Measurements from ENCODE around the gene SEMA6B. TPM values are rescaled to one million over a fixed set of nuclear protein-coding genes. Genes with fewer than 3 reads are reported as not detected.

The SEMA6B gene, protein sequence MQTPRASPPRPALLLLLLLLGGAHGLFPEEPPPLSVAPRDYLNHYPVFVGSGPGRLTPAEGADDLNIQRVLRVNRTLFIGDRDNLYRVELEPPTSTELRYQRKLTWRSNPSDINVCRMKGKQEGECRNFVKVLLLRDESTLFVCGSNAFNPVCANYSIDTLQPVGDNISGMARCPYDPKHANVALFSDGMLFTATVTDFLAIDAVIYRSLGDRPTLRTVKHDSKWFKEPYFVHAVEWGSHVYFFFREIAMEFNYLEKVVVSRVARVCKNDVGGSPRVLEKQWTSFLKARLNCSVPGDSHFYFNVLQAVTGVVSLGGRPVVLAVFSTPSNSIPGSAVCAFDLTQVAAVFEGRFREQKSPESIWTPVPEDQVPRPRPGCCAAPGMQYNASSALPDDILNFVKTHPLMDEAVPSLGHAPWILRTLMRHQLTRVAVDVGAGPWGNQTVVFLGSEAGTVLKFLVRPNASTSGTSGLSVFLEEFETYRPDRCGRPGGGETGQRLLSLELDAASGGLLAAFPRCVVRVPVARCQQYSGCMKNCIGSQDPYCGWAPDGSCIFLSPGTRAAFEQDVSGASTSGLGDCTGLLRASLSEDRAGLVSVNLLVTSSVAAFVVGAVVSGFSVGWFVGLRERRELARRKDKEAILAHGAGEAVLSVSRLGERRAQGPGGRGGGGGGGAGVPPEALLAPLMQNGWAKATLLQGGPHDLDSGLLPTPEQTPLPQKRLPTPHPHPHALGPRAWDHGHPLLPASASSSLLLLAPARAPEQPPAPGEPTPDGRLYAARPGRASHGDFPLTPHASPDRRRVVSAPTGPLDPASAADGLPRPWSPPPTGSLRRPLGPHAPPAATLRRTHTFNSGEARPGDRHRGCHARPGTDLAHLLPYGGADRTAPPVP
- 4.5 to 6.8 TPM (median 5.9 TPM) in 5 replicates for total RNA-seq (2022; extraction: Qiagen RNA extraction)

DNA sequence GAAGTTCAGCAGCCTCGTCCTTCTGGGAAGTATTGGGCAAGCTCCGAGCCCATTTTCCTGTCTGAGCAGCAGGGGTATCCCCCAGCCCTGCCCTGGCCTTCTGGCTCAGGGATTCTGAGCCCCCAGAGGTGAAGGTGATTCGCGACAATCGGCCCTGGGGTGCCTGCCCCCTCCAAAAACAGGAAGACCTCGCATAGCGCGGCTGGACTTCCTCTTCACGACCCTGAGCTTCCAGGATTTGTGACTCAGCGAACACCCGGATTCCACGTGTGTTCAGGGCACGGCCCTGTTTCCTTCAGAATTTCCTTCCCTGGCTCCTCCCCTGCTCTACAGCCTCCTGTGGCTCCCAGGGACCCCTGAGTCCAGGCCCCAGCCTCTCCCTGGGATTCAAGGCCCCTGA lies at the start of gene SEMA6B:
Gene SEMA6B, minus strand, starts transcription at position 116 of the 400 bp plus-strand sequence. CDS start 1,227 bp downstream, outside the sequence.

DNA sequence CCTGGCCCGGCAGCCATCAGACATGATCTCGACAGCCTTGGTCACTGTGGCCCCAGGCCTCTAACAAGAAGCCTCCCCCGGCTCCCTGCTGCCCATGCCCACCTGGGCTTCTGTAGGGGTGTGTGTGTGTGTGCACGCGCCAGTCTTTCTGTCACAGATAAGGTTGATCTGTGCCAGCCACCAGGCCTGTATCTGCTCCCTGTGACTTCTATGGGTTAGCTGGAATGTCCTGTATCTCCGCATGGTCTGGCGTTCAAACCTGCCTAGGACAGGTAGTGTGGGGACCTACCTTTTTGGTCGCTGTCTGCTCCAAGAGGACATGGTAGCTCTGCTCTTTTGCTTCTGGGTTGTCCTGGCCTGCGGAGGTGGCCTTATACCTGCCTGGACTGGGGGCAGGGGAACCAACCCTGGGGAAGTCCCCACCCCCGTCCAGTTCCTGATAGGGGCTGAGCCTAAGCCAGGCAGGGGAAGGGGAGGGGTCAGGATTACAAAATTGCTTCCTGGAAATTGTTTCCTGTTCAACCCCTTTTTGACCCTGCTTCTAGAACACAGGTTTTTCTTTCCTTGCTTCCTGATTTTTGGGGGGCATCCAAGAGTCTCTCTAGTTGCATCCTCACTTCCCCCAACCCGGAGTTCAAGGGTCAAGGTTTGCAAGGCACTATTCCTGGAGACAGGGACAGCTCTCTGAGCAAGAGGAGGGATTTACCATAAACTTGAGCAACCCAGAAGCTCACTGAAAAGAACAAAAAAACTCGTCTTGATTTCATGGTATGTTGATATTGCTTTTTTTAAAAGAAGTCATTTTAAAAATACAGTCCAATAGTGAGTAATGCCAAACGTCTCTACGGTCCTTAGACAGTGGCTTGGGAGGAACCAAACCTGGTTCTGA lies 19.5 kb downstream of the SEMA6B start, which contains the start of gene LRG1:
Gene LRG1, minus strand, starts transcription at position 344 of the 889 bp plus-strand sequence. Its CDS starts 23 bp downstream, at position 321.

DNA sequence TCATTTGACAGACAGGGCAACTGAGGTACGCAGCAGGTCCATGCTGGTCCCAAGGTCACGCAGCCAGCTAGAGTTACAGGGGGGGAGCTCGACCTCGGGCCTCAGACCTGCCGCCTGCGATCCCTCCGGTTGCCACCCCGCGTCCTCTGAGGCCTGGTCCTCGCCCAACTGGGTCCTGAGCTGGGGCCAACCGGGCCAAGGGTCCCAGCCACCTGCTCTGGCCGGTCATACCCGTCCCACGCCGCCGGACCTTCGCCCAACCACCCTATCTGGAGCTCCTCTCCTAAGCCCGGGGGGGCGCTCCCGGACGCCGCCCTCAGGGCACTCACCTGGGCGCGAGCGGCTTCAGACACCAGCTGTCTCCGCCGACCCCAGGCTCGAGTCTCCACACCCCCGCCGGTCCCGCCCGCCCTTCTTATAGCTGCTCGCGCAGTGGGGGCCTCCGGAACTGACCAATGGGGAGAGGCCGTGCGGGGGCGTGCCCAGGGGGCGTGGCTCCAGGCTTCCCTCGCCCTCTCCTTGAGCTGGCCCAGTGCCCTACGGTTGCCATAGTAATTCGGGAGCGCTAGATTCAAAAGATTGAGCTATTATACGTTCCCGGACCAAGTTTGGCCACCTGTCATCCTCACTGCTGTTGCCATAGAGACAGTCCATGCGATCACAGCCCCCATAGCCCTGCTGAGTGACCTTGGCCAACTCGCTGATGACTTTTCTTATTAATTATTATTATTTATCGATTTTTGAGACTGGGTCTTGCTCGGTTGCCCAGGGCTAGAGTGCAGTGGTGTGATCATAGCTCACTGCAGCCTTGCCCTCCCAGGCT lies 24.4 kb downstream of the SEMA6B start, which contains the start of gene PLIN5:
Gene PLIN5, minus strand, starts transcription at position 389 of the 823 bp plus-strand sequence. CDS start 1,150 bp downstream, outside the sequence.

DNA sequence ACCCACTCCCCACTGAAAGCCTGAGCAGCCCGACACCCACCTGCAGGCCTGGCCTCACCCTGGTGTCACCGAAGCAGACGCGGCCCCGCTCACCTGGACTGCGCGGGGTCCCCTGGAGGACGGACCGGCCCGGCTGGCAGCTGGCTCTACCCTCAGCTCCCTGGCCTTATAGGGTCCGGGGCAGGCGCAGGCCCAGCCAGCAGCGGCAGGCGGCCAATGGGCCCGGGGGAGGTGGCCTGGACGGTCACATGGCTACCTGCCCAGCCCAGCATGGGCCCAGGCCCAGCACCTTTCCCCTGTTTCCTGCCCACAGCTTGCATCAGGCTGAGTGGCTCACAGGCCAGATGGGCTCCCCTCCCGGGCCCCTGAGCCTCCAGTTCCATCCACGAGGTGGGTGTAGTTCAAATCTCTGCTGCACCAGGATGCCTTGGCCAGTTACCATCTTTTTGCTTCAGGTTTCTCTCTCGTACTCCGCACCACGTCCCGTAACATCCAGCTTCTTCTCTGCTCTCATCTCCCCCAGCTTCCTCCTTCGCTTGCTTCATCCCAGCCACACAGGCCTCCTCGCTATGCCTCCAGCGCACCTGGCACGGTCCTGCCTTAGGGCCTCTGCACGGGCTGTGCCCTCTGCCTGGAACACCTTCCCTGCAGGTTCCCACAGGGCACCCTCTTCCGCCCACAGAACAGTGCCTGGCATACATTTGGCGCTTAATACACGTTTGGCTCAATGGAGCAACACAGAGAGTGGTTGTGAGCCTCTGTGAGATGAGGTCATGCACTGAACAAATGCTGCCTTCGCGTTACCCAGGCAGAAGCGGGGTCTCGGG lies 40.9 kb downstream of the SEMA6B start, which contains the start of gene PLIN4:
Gene PLIN4, minus strand, starts transcription at position 142 of the 827 bp plus-strand sequence. CDS start 214 bp downstream, outside the sequence.

Other genes starting within 250 kb of the SEMA6B start
- not detected in 5 replicates for gene STAP2, start 220.9 kb downstream of the SEMA6B start, total RNA-seq (2022; extraction: Qiagen RNA extraction)
- gene MPND, start 216.1 kb downstream of the SEMA6B start, total RNA-seq (2022; extraction: Qiagen RNA extraction): 7.6 to 12.4 TPM (median 11.8 TPM) in 5 replicates
- gene SH3GL1, start 159.1 kb downstream of the SEMA6B start, total RNA-seq (2022; extraction: Qiagen RNA extraction): 45.2 to 60.6 TPM (median 58.7 TPM) in 5 replicates
- gene CHAF1A, start 157.0 kb downstream of the SEMA6B start, total RNA-seq (2022; extraction: Qiagen RNA extraction): 19.2 to 22.9 TPM (median 22.3 TPM) in 5 replicates
- 38.6 to 63.9 TPM (median 61.4 TPM) in 5 replicates for gene UBXN6, start 101.9 kb downstream of the SEMA6B start, total RNA-seq (2022; extraction: Qiagen RNA extraction)
- gene HDGFL2, start 87.4 kb downstream of the SEMA6B start, total RNA-seq (2022; extraction: Qiagen RNA extraction): 24.3 to 30.0 TPM (median 28.8 TPM) in 5 replicates
- 0.08 to 0.22 TPM (median 0.13 TPM) in 5 replicates for gene PLIN4, start 41.2 kb downstream of the SEMA6B start, total RNA-seq (2022; extraction: Qiagen RNA extraction)
- gene PLIN5, start 24.5 kb downstream of the SEMA6B start, total RNA-seq (2022; extraction: Qiagen RNA extraction): 0.17 to 0.32 TPM (median 0.27 TPM) in 4 of 5 replicates, not detected in the other
- 0.05 to 0.23 TPM (median 0.12 TPM) in 4 of 5 replicates, not detected in the other for gene LRG1, start 19.6 kb downstream of the SEMA6B start, total RNA-seq (2022; extraction: Qiagen RNA extraction)
- 2.9 to 4.4 TPM (median 3.7 TPM) in 5 replicates for gene TNFAIP8L1, start 79.8 kb upstream of the SEMA6B start, total RNA-seq (2022; extraction: Qiagen RNA extraction)
- gene MYDGF, start 110.7 kb upstream of the SEMA6B start, total RNA-seq (2022; extraction: Qiagen RNA extraction): 116 to 139 TPM (median 137 TPM) in 5 replicates
- 50.8 to 62.0 TPM (median 59.5 TPM) in 5 replicates for gene DPP9, start 164.2 kb upstream of the SEMA6B start, total RNA-seq (2022; extraction: Qiagen RNA extraction)
- gene FEM1A, start 232.1 kb upstream of the SEMA6B start, total RNA-seq (2022; extraction: Qiagen RNA extraction): 5.3 to 5.7 TPM (median 5.6 TPM) in 5 replicates